ENCODE results near the gene PPP2R5E.

Gene PPP2R5E

GRCh38 chr14:63468294-63468693, 74.9 kb downstream of the PPP2R5E start:
- TF ChIP-seq GATA3 (IDR thresholded peaks at IDR 0.05; ENCODE audit: low read depth, low read length) (no peak), GATA2 (IDR thresholded peaks at IDR 0.05; ENCODE audit: low read depth, low read length) (no peak)

- no peak for TF ChIP-seq GATA3 (IDR thresholded peaks at IDR 0.05; ENCODE audit: low read depth, low read length)
- no peak for TF ChIP-seq GATA2 (IDR thresholded peaks at IDR 0.05; ENCODE audit: low read depth, low read length)
Measured at GRCh38 chr14:63467440-63468072, 75.6 kb downstream of the PPP2R5E start.

- TF ChIP-seq GATA3 (IDR thresholded peaks at IDR 0.05; ENCODE audit: low read depth, low read length) = no peak
- no peak for TF ChIP-seq GATA2 (IDR thresholded peaks at IDR 0.05; ENCODE audit: low read depth, low read length)
Measured at GRCh38 chr14:63465347-63465746, 77.8 kb downstream of the PPP2R5E start.

GRCh38 chr14:63460680-63461369, 82.4 kb downstream of the PPP2R5E start:
- no peak for TF ChIP-seq GATA2 (IDR thresholded peaks at IDR 0.05; ENCODE audit: low read depth, low read length)
- no peak for TF ChIP-seq GATA3 (IDR thresholded peaks at IDR 0.05; ENCODE audit: low read depth, low read length)

- no peak for TF ChIP-seq GATA3 (IDR thresholded peaks at IDR 0.05; ENCODE audit: low read depth, low read length)
- TF ChIP-seq GATA2 (IDR thresholded peaks at IDR 0.05; ENCODE audit: low read depth, low read length) = no peak
Measured at GRCh38 chr14:63459738-63460137, 83.4 kb downstream of the PPP2R5E start.

GRCh38 chr14:63457498-63457897, 85.7 kb downstream of the PPP2R5E start:
- TF ChIP-seq GATA2 (IDR thresholded peaks at IDR 0.05; ENCODE audit: low read depth, low read length) = no peak
- TF ChIP-seq GATA3 (IDR thresholded peaks at IDR 0.05; ENCODE audit: low read depth, low read length) = no peak

- TF ChIP-seq GATA3 (IDR thresholded peaks at IDR 0.05; ENCODE audit: low read depth, low read length) (no peak), GATA2 (IDR thresholded peaks at IDR 0.05; ENCODE audit: low read depth, low read length) (no peak)
Measured at GRCh38 chr14:63454863-63455622, 88.1 kb downstream of the PPP2R5E start.

- no peak for TF ChIP-seq GATA2 (IDR thresholded peaks at IDR 0.05; ENCODE audit: low read depth, low read length)
- TF ChIP-seq GATA3 (IDR thresholded peaks at IDR 0.05; ENCODE audit: low read depth, low read length) = no peak
Measured at GRCh38 chr14:63454436-63454835, 88.7 kb downstream of the PPP2R5E start.

GRCh38 chr14:63453443-63453936, 89.7 kb downstream of the PPP2R5E start:
- TF ChIP-seq GATA2 (IDR thresholded peaks at IDR 0.05; ENCODE audit: low read depth, low read length) (no peak), GATA3 (IDR thresholded peaks at IDR 0.05; ENCODE audit: low read depth, low read length) (no peak)

GRCh38 chr14:63452796-63453195, 90.4 kb downstream of the PPP2R5E start:
- TF ChIP-seq GATA2 (IDR thresholded peaks at IDR 0.05; ENCODE audit: low read depth, low read length) = no peak
- TF ChIP-seq GATA3 (IDR thresholded peaks at IDR 0.05; ENCODE audit: low read depth, low read length) = no peak

GRCh38 chr14:63448841-63449240, 94.3 kb downstream of the PPP2R5E start:
- TF ChIP-seq GATA2 (IDR thresholded peaks at IDR 0.05; ENCODE audit: low read depth, low read length) (no peak), GATA3 (IDR thresholded peaks at IDR 0.05; ENCODE audit: low read depth, low read length) (no peak)

GRCh38 chr14:63444588-63444987, 98.6 kb downstream of the PPP2R5E start:
- TF ChIP-seq GATA2 (IDR thresholded peaks at IDR 0.05; ENCODE audit: low read depth, low read length) (no peak), GATA3 (IDR thresholded peaks at IDR 0.05; ENCODE audit: low read depth, low read length) (no peak)

GRCh38 chr14:63443988-63444387, 99.2 kb downstream of the PPP2R5E start:
- TF ChIP-seq GATA2 (IDR thresholded peaks at IDR 0.05; ENCODE audit: low read depth, low read length) (no peak), GATA3 (IDR thresholded peaks at IDR 0.05; ENCODE audit: low read depth, low read length) (no peak)

- TF ChIP-seq GATA2 (IDR thresholded peaks at IDR 0.05; ENCODE audit: low read depth, low read length) (no peak), GATA3 (IDR thresholded peaks at IDR 0.05; ENCODE audit: low read depth, low read length) (no peak)
Measured at GRCh38 chr14:63443361-63443760, 99.8 kb downstream of the PPP2R5E start.
